OCI-LY3 (cell line): ENCODE data around the gene USPL1.

Source experiments
- H2AFZ ChIP-seq: fragments of 200-600, 300-600 bp; shearing (Covaris generic); 2 replicates; pipeline ENCODE4 v1.6.0; 2014; ENCODE audit warnings: antibody characterized with exemption, low read depth, low read length
- H3K27ac ChIP-seq: fragments of 200-600, 300-600 bp; sonication (generic); 2 replicates; pipeline ENCODE4 v1.5.1; 2014; ENCODE audit warnings: mild to moderate bottlenecking, low read length, moderate library complexity, mixed read lengths
- H3K27me3 ChIP-seq: fragments of 200-600, 300-600 bp; sonication (generic); 2 replicates; pipeline ENCODE4 v1.6.1; 2014; ENCODE audit warnings: low read depth, low read length, mixed read lengths
- H3K36me3 ChIP-seq: fragments of 200-600, 300-600 bp; sonication (generic); replicated peaks from 2 replicates; pipeline ENCODE3; 2014; ENCODE audit warnings: low read depth, low read length, mixed read lengths
- H3K4me1 ChIP-seq: fragments of 300-600, 200-600 bp; sonication (generic); 2 replicates; pipeline ENCODE4 v1.6.1; 2014; ENCODE audit warnings: low read length, mixed read lengths
- H3K4me2 ChIP-seq: fragments of 200-600, 300-600 bp; sonication (generic); 2 replicates; pipeline ENCODE4 v1.6.1; 2014; ENCODE audit warnings: low read length, mixed read lengths
- H3K4me3 ChIP-seq: fragments of 300-600, 200-600 bp; sonication (generic); 2 replicates; pipeline ENCODE4 v1.5.1; 2014; ENCODE audit warnings: antibody characterized with exemption, mild to moderate bottlenecking, low read length, moderate library complexity
- H3K79me2 ChIP-seq: fragments of 300-600, 200-600 bp; shearing (Covaris generic); 2 replicates; pipeline ENCODE4 v1.6.1; 2014; ENCODE audit warnings: mild to moderate bottlenecking, low read length, mixed read lengths
- H3K9ac ChIP-seq: fragments of 300-600, 200-600 bp; shearing (Covaris generic); 2 replicates; pipeline ENCODE4 v1.6.0; 2014; ENCODE audit warnings: mild to moderate bottlenecking, low read length, moderate library complexity
- H3K9me3 ChIP-seq: fragments of 200-600, 300-600 bp; shearing (Covaris generic); 2 replicates; pipeline ENCODE4 v1.6.1; 2014; ENCODE audit warnings: low read length, mixed read lengths; ENCODE audit not compliant: insufficient read depth
- H4K20me1 ChIP-seq: fragments of 200-600, 300-600 bp; sonication (generic); 2 replicates; pipeline ENCODE4 v1.6.1; 2016; ENCODE audit warnings: low read length, mixed read lengths; ENCODE audit not compliant: insufficient read depth
- CTCF ChIP-seq: fragments of 200-600, 300-600 bp; sonication (generic); IDR thresholded peaks from 2 replicates; pipeline ENCODE4 v1.5.1; 2014; ENCODE audit warnings: antibody characterized with exemption, low read length, low read depth
- EZH2phosphoT487 ChIP-seq: fragments of 200-600 bp; shearing (Covaris generic); IDR thresholded peaks from 2 replicates; pipeline ENCODE4 v1.6.1; 2018; ENCODE audit warnings: antibody characterized with exemption, mixed run types, low read depth

Gene USPL1

DNA sequence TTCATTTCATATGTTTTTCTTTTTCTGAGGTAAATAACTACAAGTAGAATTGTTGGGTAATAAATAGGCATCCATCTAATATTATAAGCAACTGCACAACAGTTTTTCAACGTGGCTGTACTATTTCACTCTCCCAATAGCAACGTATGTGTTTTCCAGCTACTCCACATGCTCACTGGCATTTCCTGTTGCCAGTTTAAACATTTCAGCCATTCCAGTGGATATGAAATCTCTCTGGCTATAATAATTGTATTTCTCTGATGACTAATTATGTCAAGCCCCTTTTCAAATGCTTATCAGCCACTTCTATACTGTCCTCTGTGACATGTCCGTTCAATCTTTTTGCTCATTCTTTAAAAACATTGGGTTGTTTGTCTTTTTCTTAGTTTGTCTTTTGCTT is 90.8 kb downstream of the USPL1 start:
- Histone ChIP-seq H4K20me1 (no peaks in the 10 kb centered on the region), H2AFZ (no peak overlapping the region), H3K4me1 (peaks cover 10% of the 10 kb centered on the region)

More for the DNA sequence above, 90.8 kb downstream of the USPL1 start:
- no peak overlapping the region for H3K4me3 ChIP-seq
- H3K9ac ChIP-seq: no peak overlapping the region
- no peaks in the 10 kb centered on the region for H3K79me2 ChIP-seq
- TF ChIP-seq CTCF (no peak), EZH2phosphoT487 (no peak)
- H3K36me3 ChIP-seq: no peaks in the 10 kb centered on the region
- no peaks in the 10 kb centered on the region for H3K9me3 ChIP-seq
- peaks cover 36% of the 10 kb centered on the region for H3K27me3 ChIP-seq
- H3K4me2 ChIP-seq: no peak overlapping the region
- H3K27ac ChIP-seq: no peak overlapping the region
